GM18499 (cell line): ENCODE measurements around the gene BNC2.

Experiments used
- ATAC-seq: cut with Tn5 transposase; IDR thresholded peaks from one replicate; pipeline ENCODE4 v1.9.1; 2021; ENCODE audit warnings: moderate number of reproducible peaks; ENCODE audit not compliant: insufficient read depth, unreplicated experiment

The BNC2 gene

GRCh38 chr9:16367605-16368231 is 502.8 kb downstream of the BNC2 start:
- ATAC-seq, result no peak

DNA sequence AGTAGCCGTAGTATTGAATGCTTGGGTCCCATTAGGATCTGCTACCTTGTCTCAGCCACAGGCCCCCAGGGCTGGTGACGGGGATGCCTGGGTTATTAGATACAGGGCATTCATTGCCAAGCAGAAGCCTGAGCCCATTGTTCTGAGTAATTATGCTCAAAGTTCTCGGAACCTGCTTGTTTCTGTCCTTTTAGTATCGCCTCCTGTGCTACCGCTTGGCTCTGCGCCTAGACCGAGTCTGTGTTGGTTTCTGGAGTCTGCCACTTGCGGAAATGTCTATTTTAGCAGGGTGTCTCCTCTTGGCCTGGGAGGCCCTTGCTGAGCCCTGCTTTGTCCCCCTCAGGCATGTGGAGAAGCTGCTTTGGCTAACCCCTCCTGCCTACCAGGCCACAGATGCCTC is 506.1 kb downstream of the BNC2 start:
- no peak for ATAC-seq

DNA sequence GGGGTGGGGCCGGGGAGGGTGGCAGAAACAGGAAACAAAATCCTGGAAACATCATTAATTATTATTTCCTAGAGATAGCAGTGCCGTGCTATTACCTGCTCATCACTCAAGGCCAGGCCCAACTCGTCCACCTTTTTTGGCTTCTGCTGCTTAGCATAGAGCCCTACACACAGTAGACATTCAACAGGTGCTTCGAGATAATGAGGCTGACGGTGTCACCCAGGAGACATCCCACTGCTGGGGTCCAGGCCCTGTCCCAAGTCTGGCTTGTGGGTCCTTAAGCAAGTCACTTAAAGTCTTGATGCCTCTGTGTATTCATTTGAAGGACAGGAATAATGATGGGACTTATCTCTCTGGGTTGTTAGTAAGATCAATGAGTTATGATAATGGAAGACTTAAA is 506.6 kb downstream of the BNC2 start:
- ATAC-seq, result no peak

DNA sequence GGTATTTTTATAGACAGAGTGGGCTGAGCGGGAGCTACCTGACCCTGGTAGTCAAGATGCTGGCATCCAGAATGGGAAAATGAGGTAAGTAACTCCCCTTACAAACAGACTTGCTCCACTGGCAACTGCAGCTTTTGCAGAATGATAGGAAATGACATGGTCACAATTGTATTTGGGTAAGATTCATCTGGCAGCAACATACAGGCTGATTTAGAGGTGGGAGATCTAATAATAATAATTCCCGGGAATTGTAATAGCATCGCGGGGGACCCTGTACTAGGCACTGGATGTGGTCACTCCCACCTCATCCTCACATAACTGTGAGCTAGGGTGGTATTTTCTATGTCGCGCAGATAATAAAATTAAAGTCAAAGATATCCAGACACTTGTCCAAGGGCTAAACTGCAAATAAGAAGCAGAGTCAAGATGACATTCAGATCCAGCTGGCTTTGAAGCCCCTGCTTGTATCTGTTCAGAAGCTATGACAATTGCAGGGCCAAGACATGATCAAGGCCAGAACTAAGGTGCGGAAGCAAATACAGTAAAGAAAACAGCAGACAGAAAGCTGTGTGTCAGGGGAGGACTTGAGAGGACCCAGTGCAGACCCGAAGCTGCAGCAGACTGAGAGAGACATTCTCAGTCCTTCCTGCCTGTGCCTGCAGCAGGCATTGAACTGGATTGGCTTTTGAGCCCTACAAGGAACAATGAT is 507.2 kb downstream of the BNC2 start:
- no peak for ATAC-seq

DNA sequence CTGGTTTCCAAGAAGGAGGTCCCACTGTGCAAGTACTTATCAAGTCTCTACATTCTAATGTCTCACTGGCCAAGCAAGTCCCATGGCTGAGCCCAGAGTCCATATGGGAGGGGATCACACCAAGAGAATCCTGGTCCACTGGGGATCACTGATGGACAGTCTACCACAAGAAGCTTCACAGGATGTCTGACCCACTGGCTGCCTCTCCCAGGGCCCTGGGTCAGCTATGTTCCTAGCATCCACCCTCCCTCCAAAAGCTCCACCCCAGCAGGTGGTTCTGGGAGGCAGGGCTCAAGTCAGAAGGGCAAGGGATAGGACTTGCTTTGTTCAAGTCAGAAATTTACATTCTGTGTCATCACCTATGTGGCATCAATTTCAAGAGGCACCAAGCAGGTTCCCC is 508.5 kb downstream of the BNC2 start:
- no peak for ATAC-seq

DNA sequence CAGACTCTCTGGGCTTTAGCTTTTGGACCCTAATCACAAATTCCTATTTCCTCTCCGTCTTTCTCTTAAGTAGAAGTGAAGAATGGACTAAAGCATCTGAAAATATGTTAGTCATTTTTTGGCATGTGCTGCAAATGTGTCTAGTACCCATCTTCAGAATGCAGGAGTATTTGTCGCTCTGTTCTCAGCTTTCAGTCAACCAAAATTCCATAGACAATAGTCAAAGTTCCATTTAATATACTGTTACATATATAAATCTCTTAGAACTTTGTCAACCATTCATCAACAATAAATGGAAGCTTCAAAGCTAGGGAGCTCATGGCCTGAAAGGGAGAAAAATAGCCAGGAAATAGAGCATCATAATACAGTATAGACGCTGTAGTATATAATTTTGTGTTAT is 509.4 kb downstream of the BNC2 start:
- ATAC-seq, result no peak

- ATAC-seq, result no peak
Measured at GRCh38 chr9:16360247-16360646, 510.2 kb downstream of the BNC2 start.
